Stromal cell of bone marrow (primary cell): ENCODE data around the gene TTC34.

ENCODE experiments used
- DNase-seq: peaks from one replicate; pipeline ENCODE4 v3.0.0-alpha.2; 2012; ENCODE audit warnings: low read depth

TTC34 gene

GRCh38 chr1:2603521-2604155 lies 197.9 kb downstream of the TTC34 start:
- no peak for DNase-seq

GRCh38 chr1:2602866-2603520 lies 198.5 kb downstream of the TTC34 start:
- no peak for DNase-seq

- DNase-seq = no peak
These were observed 199.1 kb downstream of the TTC34 start for GRCh38 chr1:2602311-2602835.

- DNase-seq = no peak
These were observed 199.7 kb downstream of the TTC34 start for GRCh38 chr1:2601721-2602303.

GRCh38 chr1:2598329-2598931 lies 203.1 kb downstream of the TTC34 start:
- no peak for DNase-seq

- DNase-seq = no peak
These were observed 203.8 kb downstream of the TTC34 start for GRCh38 chr1:2597441-2598328.

- no peak for DNase-seq
These were observed 204.8 kb downstream of the TTC34 start for GRCh38 chr1:2596530-2597333.

GRCh38 chr1:2595812-2596529 lies 205.5 kb downstream of the TTC34 start:
- DNase-seq = no peak

- DNase-seq = no peak
These were observed 206.2 kb downstream of the TTC34 start for GRCh38 chr1:2595261-2595811.

- DNase-seq = no peak
These were observed 206.8 kb downstream of the TTC34 start for GRCh38 chr1:2594641-2595131.

GRCh38 chr1:2594001-2594640 lies 207.4 kb downstream of the TTC34 start:
- no peak for DNase-seq

- no peak for DNase-seq
These were observed 208.1 kb downstream of the TTC34 start for GRCh38 chr1:2593251-2593878.

GRCh38 chr1:2592672-2593071 lies 208.8 kb downstream of the TTC34 start:
- DNase-seq = no peak

GRCh38 chr1:2591581-2592261 lies 209.8 kb downstream of the TTC34 start:
- no peak for DNase-seq

- no peak for DNase-seq
These were observed 210.3 kb downstream of the TTC34 start for GRCh38 chr1:2591233-2591580.

GRCh38 chr1:2590233-2591141 lies 211.0 kb downstream of the TTC34 start:
- DNase-seq = no peak
